ENCODE data around the gene GPR15.

The GPR15 gene

GRCh38 chr3:98532275-98532637 lies 478 bp downstream of the GPR15 start:
- DNase-seq = no peak

GRCh38 chr3:98532709-98533571 lies 1.2 kb downstream of the GPR15 start:
- DNase-seq = no peak

- DNase-seq = no peak
Measured at GRCh38 chr3:98534168-98534567, 2.4 kb downstream of the GPR15 start.

- DNase-seq = no peak
Measured at GRCh38 chr3:98534734-98535133, 3.0 kb downstream of the GPR15 start.

GRCh38 chr3:98536456-98537017 lies 4.8 kb downstream of the GPR15 start:
- no peak for DNase-seq

- no peak for DNase-seq
Measured at GRCh38 chr3:98540346-98540745, 8.6 kb downstream of the GPR15 start.

GRCh38 chr3:98541695-98542094 lies 9.9 kb downstream of the GPR15 start:
- DNase-seq = no peak

- DNase-seq = no peak
Measured at GRCh38 chr3:98542623-98543022, 10.8 kb downstream of the GPR15 start.

- DNase-seq = no peak
Measured at GRCh38 chr3:98545940-98546339, 14.2 kb downstream of the GPR15 start.

- no peak for DNase-seq
Measured at GRCh38 chr3:98548544-98548943, 16.8 kb downstream of the GPR15 start.

- no peak for DNase-seq
Measured at GRCh38 chr3:98550833-98551232, 19.1 kb downstream of the GPR15 start.

GRCh38 chr3:98551236-98551635 lies 19.5 kb downstream of the GPR15 start:
- no peak for DNase-seq

- no peak for DNase-seq
Measured at GRCh38 chr3:98551754-98552153, 20.0 kb downstream of the GPR15 start.

GRCh38 chr3:98552232-98553020 lies 20.6 kb downstream of the GPR15 start:
- DNase-seq = no peak

- DNase-seq = no peak
Measured at GRCh38 chr3:98553021-98553563, 21.3 kb downstream of the GPR15 start.

- no peak for DNase-seq
Measured at GRCh38 chr3:98553753-98554152, 22.0 kb downstream of the GPR15 start.

GRCh38 chr3:98554580-98554979 lies 22.8 kb downstream of the GPR15 start:
- no peak for DNase-seq

GRCh38 chr3:98555025-98555379 lies 23.2 kb downstream of the GPR15 start:
- DNase-seq = no peak

GRCh38 chr3:98556164-98557130 lies 24.7 kb downstream of the GPR15 start:
- DNase-seq = no peak

- no peak for DNase-seq
Measured at GRCh38 chr3:98557324-98558010, 25.7 kb downstream of the GPR15 start.

GRCh38 chr3:98558100-98558827 lies 26.5 kb downstream of the GPR15 start:
- no peak for DNase-seq
